Endothelial cell of umbilical vein (primary cell): ENCODE data around the gene RAB5IF.
"Not testable (repeated sequence)": the region's sequence is repeated elsewhere in the genome, so short reads cannot be mapped to it uniquely, and the experiment has no call there.

ENCODE experiments used
- EZH2 ChIP-seq: IDR thresholded peaks from 2 replicates; pipeline ENCODE4 v1.6.1; 2012; ENCODE audit warnings: borderline replicate concordance, low read depth, mild to moderate bottlenecking, moderate library complexity, low read length, inconsistent platforms; ENCODE audit not compliant: severe bottlenecking
- FOS ChIP-seq: IDR thresholded peaks from 2 replicates; pipeline ENCODE4 v1.6.1; 2011; ENCODE audit warnings: mild to moderate bottlenecking, low read length, moderate library complexity, borderline replicate concordance; ENCODE audit not compliant: insufficient read depth
- GATA2 ChIP-seq: IDR thresholded peaks from 2 replicates; pipeline ENCODE4 v1.7.0; 2011; ENCODE audit warnings: low read depth, mild to moderate bottlenecking, moderate library complexity, mixed read lengths, low read length; ENCODE audit not compliant: insufficient read length, insufficient read depth
- JUN ChIP-seq: IDR thresholded peaks from 2 replicates; pipeline ENCODE4 v1.6.1; 2011; ENCODE audit warnings: borderline replicate concordance, low read depth; ENCODE audit not compliant: insufficient read length, insufficient read depth
- MYC ChIP-seq: IDR thresholded peaks from one replicate; pipeline ENCODE4 v1.6.1; 2011; ENCODE audit warnings: mild to moderate bottlenecking, low read depth, low read length
- POLR2A ChIP-seq: IDR thresholded peaks from 2 replicates; pipeline ENCODE4 v1.6.1; 2012; ENCODE audit warnings: low read depth, mild to moderate bottlenecking, control low read depth, low read length
- POLR2AphosphoS5 ChIP-seq: IDR thresholded peaks from 2 replicates; pipeline ENCODE4 v1.6.1; 2012; ENCODE audit warnings: low read depth, mild to moderate bottlenecking, control low read depth, low read length, moderate library complexity; ENCODE audit not compliant: insufficient read depth
- TF ChIP-seq, protein P1 (sequence below): IDR thresholded peaks from 2 replicates; pipeline ENCODE4 v1.6.1; 2011; ENCODE audit not compliant: insufficient read depth, insufficient read length
- TF ChIP-seq, protein P2 (sequence below), 2 donors: IDR thresholded peaks; 1 replicate in 1 of 2; 2 replicates in 1 of 2; pipeline ENCODE4 v1.5.1; 2011; ENCODE audit warnings: low read length in 2 of 2, mild to moderate bottlenecking in 2 of 2, moderate library complexity in 2 of 2, control low read depth in 1 of 2, inconsistent platforms in 1 of 2, low read depth in 1 of 2; ENCODE audit not compliant: insufficient read depth in 1 of 2; ENCODE audit errors: extremely low read depth in 1 of 2

DNA sequence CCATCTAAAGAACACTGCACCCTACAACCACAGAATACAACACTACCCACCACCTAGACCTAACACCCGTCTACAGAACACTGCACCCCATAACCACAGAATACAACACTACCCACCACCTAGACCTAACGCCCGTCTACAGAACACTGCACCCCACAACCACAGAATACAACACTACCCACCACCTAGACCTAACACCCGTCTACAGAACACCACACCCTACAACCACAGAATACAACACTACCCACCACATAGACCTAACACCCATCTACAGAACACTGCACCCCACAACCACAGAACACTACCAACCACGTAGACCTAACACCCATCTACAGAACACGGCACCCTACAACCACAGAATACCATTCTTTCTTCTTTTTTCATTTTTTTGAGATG is 40.9 kb upstream of the RAB5IF start:
- TF ChIP-seq POLR2A, POLR2AphosphoS5, EZH2, JUN, FOS, MYC, GATA2: not testable (repeated sequence)
- TF ChIP-seq, protein P1, sequence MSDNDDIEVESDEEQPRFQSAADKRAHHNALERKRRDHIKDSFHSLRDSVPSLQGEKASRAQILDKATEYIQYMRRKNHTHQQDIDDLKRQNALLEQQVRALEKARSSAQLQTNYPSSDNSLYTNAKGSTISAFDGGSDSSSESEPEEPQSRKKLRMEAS: not testable (repeated sequence)
- TF ChIP-seq, protein P2, sequence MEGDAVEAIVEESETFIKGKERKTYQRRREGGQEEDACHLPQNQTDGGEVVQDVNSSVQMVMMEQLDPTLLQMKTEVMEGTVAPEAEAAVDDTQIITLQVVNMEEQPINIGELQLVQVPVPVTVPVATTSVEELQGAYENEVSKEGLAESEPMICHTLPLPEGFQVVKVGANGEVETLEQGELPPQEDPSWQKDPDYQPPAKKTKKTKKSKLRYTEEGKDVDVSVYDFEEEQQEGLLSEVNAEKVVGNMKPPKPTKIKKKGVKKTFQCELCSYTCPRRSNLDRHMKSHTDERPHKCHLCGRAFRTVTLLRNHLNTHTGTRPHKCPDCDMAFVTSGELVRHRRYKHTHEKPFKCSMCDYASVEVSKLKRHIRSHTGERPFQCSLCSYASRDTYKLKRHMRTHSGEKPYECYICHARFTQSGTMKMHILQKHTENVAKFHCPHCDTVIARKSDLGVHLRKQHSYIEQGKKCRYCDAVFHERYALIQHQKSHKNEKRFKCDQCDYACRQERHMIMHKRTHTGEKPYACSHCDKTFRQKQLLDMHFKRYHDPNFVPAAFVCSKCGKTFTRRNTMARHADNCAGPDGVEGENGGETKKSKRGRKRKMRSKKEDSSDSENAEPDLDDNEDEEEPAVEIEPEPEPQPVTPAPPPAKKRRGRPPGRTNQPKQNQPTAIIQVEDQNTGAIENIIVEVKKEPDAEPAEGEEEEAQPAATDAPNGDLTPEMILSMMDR (IDR thresholded peaks at IDR 0.05; ENCODE audit: extremely low read depth in 1 of 2, insufficient read depth in 1 of 2, low read depth in 1 of 2, low read length in 2 of 2): not testable (repeated sequence)
